ACC112 (cell line): ENCODE results near the gene SLC25A46.

Source experiments
- H2AFZ ChIP-seq: fragments of 200-600 bp; sonication (generic); one replicate; pipeline ENCODE4 v1.6.0; 2017; ENCODE audit warnings: antibody characterized with exemption, low read length; ENCODE audit not compliant: unreplicated experiment
- H3K27ac ChIP-seq: fragments of 200-600 bp; sonication (generic); 2 replicates; pipeline ENCODE4 v1.5.1; 2014; ENCODE audit warnings: low read depth, mild to moderate bottlenecking, antibody characterized with exemption, low read length, moderate library complexity
- H3K27me3 ChIP-seq: fragments of 200-600 bp; sonication (generic); 2 replicates; pipeline ENCODE4 v1.6.1; 2014; ENCODE audit warnings: mild to moderate bottlenecking, antibody characterized with exemption, low read length, moderate library complexity, mixed read lengths; ENCODE audit not compliant: insufficient read depth
- H3K36me3 ChIP-seq: fragments of 200-600 bp; sonication (generic); 2 replicates; pipeline ENCODE4 v1.6.1; 2016; ENCODE audit warnings: mild to moderate bottlenecking, antibody characterized with exemption, low read length, moderate library complexity, mixed read lengths; ENCODE audit not compliant: insufficient read depth
- H3K4me1 ChIP-seq: fragments of 200-600 bp; sonication (generic); one replicate; pipeline ENCODE4 v1.6.1; 2016; ENCODE audit warnings: low read length, mixed read lengths; ENCODE audit not compliant: insufficient read depth, unreplicated experiment, control insufficient read depth
- H3K4me3 ChIP-seq: fragments of 200-600 bp; sonication (generic); 2 replicates; pipeline ENCODE4 v1.5.1; 2014; ENCODE audit warnings: mild to moderate bottlenecking, low read depth, low read length
- H3K79me2 ChIP-seq: fragments of 200-600 bp; sonication (generic); one replicate; pipeline ENCODE4 v1.6.0; 2016; ENCODE audit warnings: low read length; ENCODE audit not compliant: control insufficient read depth, unreplicated experiment, insufficient read depth

SLC25A46 gene

DNA sequence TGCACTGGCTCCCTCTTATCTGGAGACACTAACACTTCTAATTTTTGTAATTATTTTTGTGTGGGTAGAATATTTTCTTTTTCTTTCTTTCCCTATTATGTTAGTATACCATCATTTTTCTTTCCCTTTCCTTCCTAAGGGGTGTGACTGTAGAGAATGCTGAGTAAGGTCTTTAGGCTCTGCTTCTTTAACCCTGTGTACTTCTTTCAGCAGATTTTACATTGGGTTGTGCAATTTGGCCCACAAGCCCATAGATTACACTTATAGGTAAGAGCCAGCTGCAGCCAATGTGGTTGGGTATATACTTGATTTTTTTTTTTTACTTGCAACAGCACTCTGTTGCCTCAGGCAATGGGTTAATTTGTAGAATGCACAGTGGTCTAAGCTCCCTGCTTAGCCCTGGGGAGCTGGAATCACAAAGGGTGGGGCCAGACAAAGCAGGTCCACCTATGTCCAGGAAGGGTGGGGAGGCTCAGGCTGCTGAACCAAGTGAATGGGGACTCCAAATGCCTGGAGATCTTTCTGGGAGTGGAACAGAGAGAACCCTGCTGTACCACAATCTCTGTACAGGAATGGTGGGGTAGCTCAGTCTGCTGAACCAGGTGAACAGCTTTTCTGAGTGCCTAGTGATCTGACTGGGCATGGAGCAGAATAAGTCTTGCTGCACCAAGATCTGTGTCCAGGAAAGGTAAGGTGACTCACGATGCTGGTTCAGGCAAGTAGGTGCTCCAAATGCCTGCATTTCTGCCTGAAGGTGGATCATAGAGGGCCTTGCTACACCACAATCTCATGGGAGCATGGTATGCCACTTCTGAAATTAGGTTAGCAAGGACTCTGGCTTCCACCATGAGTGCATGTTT lies 64.9 kb downstream of the SLC25A46 start:
- Histone ChIP-seq H3K36me3 (no peaks in the 10 kb centered on the region), H3K4me3 (no peak overlapping the region), H3K27ac (no peak overlapping the region), H3K4me1 (no peaks in the 10 kb centered on the region), H2AFZ (no peak overlapping the region), H3K79me2 (no peaks in the 10 kb centered on the region), H3K27me3 (no peaks in the 10 kb centered on the region)

DNA sequence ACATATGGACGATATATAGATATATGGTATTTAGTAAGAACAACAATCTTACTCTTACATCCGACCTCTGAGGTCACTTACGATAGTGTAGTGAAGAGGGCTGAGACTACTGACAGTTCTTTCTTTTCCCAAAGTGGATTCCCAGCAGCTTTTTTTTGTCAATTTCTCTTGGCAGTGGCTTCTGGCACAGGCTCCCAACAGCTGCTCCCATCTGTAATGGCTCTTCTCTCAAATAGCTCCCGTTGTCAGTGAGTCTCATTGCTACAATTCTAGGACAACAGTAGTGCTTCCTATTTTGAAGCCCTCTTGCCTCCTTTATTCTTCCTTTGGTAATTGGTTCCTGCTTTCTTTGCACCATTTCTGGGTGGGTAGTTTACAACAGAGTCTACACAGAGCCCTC lies 68.4 kb downstream of the SLC25A46 start:
- Histone ChIP-seq H2AFZ (no peak overlapping the region), H3K79me2 (no peaks in the 10 kb centered on the region), H3K4me3 (no peak overlapping the region), H3K27me3 (no peaks in the 10 kb centered on the region), H3K4me1 (no peaks in the 10 kb centered on the region), H3K27ac (no peak overlapping the region), H3K36me3 (no peaks in the 10 kb centered on the region)

DNA sequence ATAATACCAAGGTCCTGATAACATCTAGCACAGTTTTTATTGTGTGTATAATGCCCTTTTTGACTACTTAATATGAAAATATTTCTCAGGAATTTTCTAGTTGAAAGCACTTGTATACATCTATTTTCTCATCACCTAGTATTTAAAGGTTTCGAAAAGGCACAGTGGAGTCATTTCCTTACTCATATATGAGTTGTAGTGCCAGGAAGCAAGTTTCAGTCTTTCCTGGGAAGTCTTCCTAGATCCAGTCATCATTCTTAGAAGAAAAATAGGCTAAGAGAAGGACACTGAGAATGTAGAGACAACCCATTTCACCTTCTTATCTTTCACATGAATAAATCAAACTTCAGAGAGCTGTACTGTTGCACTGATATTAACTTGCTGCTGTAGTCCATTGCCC lies 70.2 kb downstream of the SLC25A46 start:
- Histone ChIP-seq H3K27me3 (no peaks in the 10 kb centered on the region), H2AFZ (no peak overlapping the region), H3K36me3 (no peaks in the 10 kb centered on the region), H3K27ac (no peak overlapping the region), H3K79me2 (no peaks in the 10 kb centered on the region), H3K4me3 (no peak overlapping the region), H3K4me1 (no peaks in the 10 kb centered on the region)
